Gastrocnemius medialis (tissue), 4 donors: ENCODE measurements around the gene CAPN13.

Experiments used
- POLR2A ChIP-seq, 2 donors: fragments of 450-650 bp; IDR thresholded peaks; one replicate each; pipeline ENCODE4 v1.6.1; 2017; ENCODE audit warnings: antibody characterized with exemption in 2 of 2, mild to moderate bottlenecking in 2 of 2, moderate library complexity in 2 of 2
- TF ChIP-seq, protein P1 (sequence below), 5 experiments: fragments of 450-650 bp in 3 of 5; fragments of 200-600 bp in 2 of 5; sonication (generic) in 2 of 5; IDR thresholded peaks in 4 of 5; conservative IDR thresholded peaks in 1 of 5; 1 replicate in 4 of 5; 2 replicates in 1 of 5; pipeline ENCODE4 v1.5.1; 2016 to 2019; ENCODE audit warnings: antibody characterized with exemption in 5 of 5, mild to moderate bottlenecking in 3 of 5, moderate library complexity in 3 of 5

DNA sequence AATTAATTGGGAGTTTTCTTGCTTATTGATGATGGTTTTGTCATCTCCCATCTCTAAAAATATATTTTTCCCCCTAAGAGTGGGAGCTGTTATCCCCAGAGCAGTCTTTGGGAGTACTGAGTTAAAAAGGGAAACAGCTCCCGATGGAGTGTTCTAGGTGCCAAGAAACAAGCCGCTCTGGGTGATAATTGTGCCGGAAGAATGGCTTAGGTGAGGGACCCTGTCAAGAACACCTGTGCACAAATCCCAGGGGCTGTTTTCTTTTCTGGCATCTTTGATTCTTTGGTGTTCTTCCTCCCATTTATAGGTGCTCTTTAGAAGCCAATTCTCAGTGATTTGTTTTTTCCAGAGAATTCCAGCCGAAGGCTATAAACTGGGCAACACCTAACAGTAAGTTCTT, 1.4 kb upstream of the CAPN13 start:
- TF ChIP-seq, protein P1, sequence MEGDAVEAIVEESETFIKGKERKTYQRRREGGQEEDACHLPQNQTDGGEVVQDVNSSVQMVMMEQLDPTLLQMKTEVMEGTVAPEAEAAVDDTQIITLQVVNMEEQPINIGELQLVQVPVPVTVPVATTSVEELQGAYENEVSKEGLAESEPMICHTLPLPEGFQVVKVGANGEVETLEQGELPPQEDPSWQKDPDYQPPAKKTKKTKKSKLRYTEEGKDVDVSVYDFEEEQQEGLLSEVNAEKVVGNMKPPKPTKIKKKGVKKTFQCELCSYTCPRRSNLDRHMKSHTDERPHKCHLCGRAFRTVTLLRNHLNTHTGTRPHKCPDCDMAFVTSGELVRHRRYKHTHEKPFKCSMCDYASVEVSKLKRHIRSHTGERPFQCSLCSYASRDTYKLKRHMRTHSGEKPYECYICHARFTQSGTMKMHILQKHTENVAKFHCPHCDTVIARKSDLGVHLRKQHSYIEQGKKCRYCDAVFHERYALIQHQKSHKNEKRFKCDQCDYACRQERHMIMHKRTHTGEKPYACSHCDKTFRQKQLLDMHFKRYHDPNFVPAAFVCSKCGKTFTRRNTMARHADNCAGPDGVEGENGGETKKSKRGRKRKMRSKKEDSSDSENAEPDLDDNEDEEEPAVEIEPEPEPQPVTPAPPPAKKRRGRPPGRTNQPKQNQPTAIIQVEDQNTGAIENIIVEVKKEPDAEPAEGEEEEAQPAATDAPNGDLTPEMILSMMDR (IDR thresholded peaks at IDR 0.05 in 4 of 5, conservative IDR thresholded peaks at IDR 0.05 in 1 of 5): no peak
- TF ChIP-seq POLR2A (IDR thresholded peaks at IDR 0.05): no peak
